ENCODE data around the gene EPB41. TPM values are rescaled to one million over a fixed set of nuclear protein-coding genes. Genes with fewer than 3 reads are reported as not detected.

Gene EPB41
- total and polyA plus RNA-seq, 2 donors (not counting 3 experiments of a cell fraction or from before 2014, with no cell fraction given): 22.3 to 45.7 TPM

DNA sequence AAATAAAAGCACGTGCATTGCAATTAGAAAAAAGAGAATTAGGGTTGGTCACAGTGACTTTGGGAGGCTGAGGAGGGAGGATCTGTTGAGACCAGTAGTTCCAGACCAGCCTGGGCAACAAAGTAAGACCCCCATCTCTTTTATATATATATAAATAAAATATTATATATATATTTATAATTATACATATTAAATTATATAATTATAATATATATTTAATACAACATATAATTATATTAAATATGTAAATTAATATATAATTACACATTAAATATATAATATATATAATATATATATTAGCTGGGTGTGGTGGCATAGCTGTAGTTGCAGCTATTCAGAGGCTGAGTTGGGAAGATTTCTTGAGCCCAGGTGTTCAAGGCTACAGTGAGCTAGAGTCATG, 186.1 kb downstream of the EPB41 start:
- ChIA-PET POLR2A (no interaction called here), CTCF (no interaction called here)
- no peak for FAIRE-seq

DNA sequence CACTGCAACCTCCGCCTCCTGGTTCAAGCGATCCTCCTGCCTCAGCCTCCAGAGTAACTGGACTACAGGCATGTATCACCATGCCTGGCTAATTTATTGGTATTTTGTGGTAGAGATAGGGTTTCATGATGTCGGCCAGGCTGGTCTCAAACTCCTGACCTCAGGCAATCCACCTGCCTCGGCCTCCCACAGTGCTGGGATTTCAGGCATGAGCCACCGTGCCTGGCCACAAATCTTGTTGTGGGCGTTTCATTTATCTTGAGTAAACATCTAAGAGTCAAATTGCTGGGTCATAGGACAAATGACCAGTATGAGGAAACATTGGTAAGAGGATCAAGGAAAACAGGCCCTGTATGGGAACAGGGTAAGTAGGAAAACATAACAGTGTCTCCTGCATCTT, 191.5 kb downstream of the EPB41 start:
- Histone ChIP-seq H3K36me3 (ENCODE audit: control insufficient read depth in 2 of 2, extremely low read depth in 1 of 2, insufficient read depth in 2 of 2, low read length in 2 of 2) (peaks cover 0 to 6% of the 10 kb centered on the region in 2 experiments), H3K4me2 (ENCODE audit: insufficient read depth, low read length) (no peak overlapping the region), H3K79me2 (ENCODE audit: control insufficient read depth, insufficient read depth, low read length) (no peaks in the 10 kb centered on the region), H3K4me3 (replicated peaks in 1 of 3; ENCODE audit: insufficient read depth in 1 of 3, low read depth in 1 of 3, low read length in 3 of 3) (no peak overlapping the region), H4K20me1 (replicated peaks; ENCODE audit: control insufficient read depth, extremely low read depth, insufficient read depth, low read length) (no peaks in the 10 kb centered on the region), H3K9me1 (replicated peaks; ENCODE audit: control insufficient read depth, extremely low read depth, insufficient read depth, low read length) (no peaks in the 10 kb centered on the region), H3K27me3 (ENCODE audit: control insufficient read depth in 2 of 2, insufficient read depth in 2 of 2, low read length in 2 of 2) (no peaks in the 10 kb centered on the region), H3K9ac (replicated peaks; ENCODE audit: extremely low read depth, insufficient read depth, low read length) (no peak overlapping the region), H2AFZ (ENCODE audit: low read depth, low read length) (no peak overlapping the region), H3K9me3 (replicated peaks; ENCODE audit: control insufficient read depth, insufficient read depth, low read length) (no peaks in the 10 kb centered on the region), H3K4me1 (ENCODE audit: control insufficient read depth, extremely low read depth, insufficient read depth, low read length) (no peaks in the 10 kb centered on the region), H3K27ac (ENCODE audit: insufficient read depth, low read depth, low read length) (no peak overlapping the region)
- intact Hi-C loops (cut with micrococcal nuclease) (no loop called here), dilution Hi-C loops (cut with MboI; ENCODE audit: extremely low pct_ligation_motif_present, low sequenced_read_pairs) (no loop called here)
- ChIA-PET CTCF (no interaction called here), POLR2A (no interaction called here)
- DNase-seq (ENCODE audit: low read depth, low spot score) (no peak), FAIRE-seq (no peak)
- TF ChIP-seq MYC (IDR thresholded peaks at IDR 0.05; ENCODE audit: low read depth, low read length) (no peak), POLR2A (IDR thresholded peaks at IDR 0.05; ENCODE audit: low read depth, low read length) (no peak), JUN (IDR thresholded peaks at IDR 0.05; ENCODE audit: borderline replicate concordance, insufficient read depth, insufficient read length, low read depth) (no peak), GATA2 (IDR thresholded peaks at IDR 0.05; ENCODE audit: insufficient read depth, insufficient read length, low read depth, low read length) (no peak), CTCF (IDR thresholded peaks at IDR 0.05; ENCODE audit: extremely low read depth in 1 of 2, insufficient read depth in 1 of 2, low read depth in 1 of 2, low read length in 2 of 2) (no peak), FOS (IDR thresholded peaks at IDR 0.05; ENCODE audit: borderline replicate concordance, insufficient read depth, low read length) (no peak), POLR2AphosphoS5 (IDR thresholded peaks at IDR 0.05; ENCODE audit: insufficient read depth, low read depth, low read length) (no peak), MAX (IDR thresholded peaks at IDR 0.05; ENCODE audit: insufficient read depth, insufficient read length) (no peak), EZH2 (IDR thresholded peaks at IDR 0.05; ENCODE audit: borderline replicate concordance, low read depth, low read length, severe bottlenecking) (no peak)
- BruUV-seq (replicated peaks): no TSS peak

More for the DNA sequence above, 186.1 kb downstream of the EPB41 start:
- Histone ChIP-seq H3K9me1 (replicated peaks; ENCODE audit: control insufficient read depth, extremely low read depth, insufficient read depth, low read length) (no peaks in the 10 kb centered on the region), H3K9ac (replicated peaks; ENCODE audit: extremely low read depth, insufficient read depth, low read length) (no peak overlapping the region), H3K4me2 (ENCODE audit: insufficient read depth, low read length) (no peak overlapping the region), H3K79me2 (ENCODE audit: control insufficient read depth, insufficient read depth, low read length) (no peaks in the 10 kb centered on the region), H3K9me3 (replicated peaks; ENCODE audit: control insufficient read depth, insufficient read depth, low read length) (no peaks in the 10 kb centered on the region), H4K20me1 (replicated peaks; ENCODE audit: control insufficient read depth, extremely low read depth, insufficient read depth, low read length) (no peaks in the 10 kb centered on the region), H3K27me3 (ENCODE audit: control insufficient read depth in 2 of 2, insufficient read depth in 2 of 2, low read length in 2 of 2) (no peaks in the 10 kb centered on the region), H2AFZ (ENCODE audit: low read depth, low read length) (no peak overlapping the region), H3K27ac (ENCODE audit: insufficient read depth, low read depth, low read length) (no peak overlapping the region), H3K4me1 (ENCODE audit: control insufficient read depth, extremely low read depth, insufficient read depth, low read length) (no peaks in the 10 kb centered on the region), H3K4me3 (replicated peaks in 1 of 3; ENCODE audit: insufficient read depth in 1 of 3, low read depth in 1 of 3, low read length in 3 of 3) (no peak overlapping the region), H3K36me3 (ENCODE audit: control insufficient read depth in 2 of 2, extremely low read depth in 1 of 2, insufficient read depth in 2 of 2, low read length in 2 of 2) (no peaks in the 10 kb centered on the region)
- DNase-seq (ENCODE audit: low read depth, low spot score): no peak
- BruUV-seq (replicated peaks): no TSS peak
- dilution Hi-C loops (cut with MboI; ENCODE audit: extremely low pct_ligation_motif_present, low sequenced_read_pairs) (no loop called here), intact Hi-C loops (cut with micrococcal nuclease) (no loop called here)
- TF ChIP-seq MYC (IDR thresholded peaks at IDR 0.05; ENCODE audit: low read depth, low read length): no peak
- no peak for TF ChIP-seq JUN (IDR thresholded peaks at IDR 0.05; ENCODE audit: borderline replicate concordance, insufficient read depth, insufficient read length, low read depth)
- no peak for TF ChIP-seq GATA2 (IDR thresholded peaks at IDR 0.05; ENCODE audit: insufficient read depth, insufficient read length, low read depth, low read length)
- TF ChIP-seq POLR2AphosphoS5 (IDR thresholded peaks at IDR 0.05; ENCODE audit: insufficient read depth, low read depth, low read length): no peak

Data from endothelial cell of umbilical vein (primary cell).